ENCODE results near the gene PRR15. TPM values are rescaled to one million over a fixed set of nuclear protein-coding genes. Genes with fewer than 3 reads are reported as not detected.

PRR15 gene
- total and polyA plus RNA-seq, 2 of the 8 experiments (the other 6 are each of a cell fraction or from before 2014, with no cell fraction given) = 4.9 to 7.9 TPM

DNA sequence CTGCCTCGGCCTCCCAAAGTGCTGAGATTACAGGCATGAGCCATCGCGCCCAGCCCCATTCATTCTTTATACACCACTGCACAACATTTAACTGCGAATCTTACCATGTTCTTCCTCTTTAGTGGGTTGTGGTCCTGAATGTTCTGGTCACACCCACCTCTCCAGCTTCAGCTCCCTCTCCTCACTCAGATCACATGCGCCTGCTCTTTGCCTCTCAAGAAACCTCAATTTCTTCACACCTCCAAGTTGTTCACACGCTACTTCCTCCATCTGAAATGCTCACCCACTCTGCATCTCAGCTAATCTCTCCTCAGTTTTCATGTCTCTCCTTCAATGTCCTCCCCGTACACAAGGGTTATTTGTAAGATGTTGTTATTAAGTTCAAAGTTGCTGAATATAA is 2.4 kb upstream of the PRR15 start (continued):
- TF ChIP-seq, protein P1, sequence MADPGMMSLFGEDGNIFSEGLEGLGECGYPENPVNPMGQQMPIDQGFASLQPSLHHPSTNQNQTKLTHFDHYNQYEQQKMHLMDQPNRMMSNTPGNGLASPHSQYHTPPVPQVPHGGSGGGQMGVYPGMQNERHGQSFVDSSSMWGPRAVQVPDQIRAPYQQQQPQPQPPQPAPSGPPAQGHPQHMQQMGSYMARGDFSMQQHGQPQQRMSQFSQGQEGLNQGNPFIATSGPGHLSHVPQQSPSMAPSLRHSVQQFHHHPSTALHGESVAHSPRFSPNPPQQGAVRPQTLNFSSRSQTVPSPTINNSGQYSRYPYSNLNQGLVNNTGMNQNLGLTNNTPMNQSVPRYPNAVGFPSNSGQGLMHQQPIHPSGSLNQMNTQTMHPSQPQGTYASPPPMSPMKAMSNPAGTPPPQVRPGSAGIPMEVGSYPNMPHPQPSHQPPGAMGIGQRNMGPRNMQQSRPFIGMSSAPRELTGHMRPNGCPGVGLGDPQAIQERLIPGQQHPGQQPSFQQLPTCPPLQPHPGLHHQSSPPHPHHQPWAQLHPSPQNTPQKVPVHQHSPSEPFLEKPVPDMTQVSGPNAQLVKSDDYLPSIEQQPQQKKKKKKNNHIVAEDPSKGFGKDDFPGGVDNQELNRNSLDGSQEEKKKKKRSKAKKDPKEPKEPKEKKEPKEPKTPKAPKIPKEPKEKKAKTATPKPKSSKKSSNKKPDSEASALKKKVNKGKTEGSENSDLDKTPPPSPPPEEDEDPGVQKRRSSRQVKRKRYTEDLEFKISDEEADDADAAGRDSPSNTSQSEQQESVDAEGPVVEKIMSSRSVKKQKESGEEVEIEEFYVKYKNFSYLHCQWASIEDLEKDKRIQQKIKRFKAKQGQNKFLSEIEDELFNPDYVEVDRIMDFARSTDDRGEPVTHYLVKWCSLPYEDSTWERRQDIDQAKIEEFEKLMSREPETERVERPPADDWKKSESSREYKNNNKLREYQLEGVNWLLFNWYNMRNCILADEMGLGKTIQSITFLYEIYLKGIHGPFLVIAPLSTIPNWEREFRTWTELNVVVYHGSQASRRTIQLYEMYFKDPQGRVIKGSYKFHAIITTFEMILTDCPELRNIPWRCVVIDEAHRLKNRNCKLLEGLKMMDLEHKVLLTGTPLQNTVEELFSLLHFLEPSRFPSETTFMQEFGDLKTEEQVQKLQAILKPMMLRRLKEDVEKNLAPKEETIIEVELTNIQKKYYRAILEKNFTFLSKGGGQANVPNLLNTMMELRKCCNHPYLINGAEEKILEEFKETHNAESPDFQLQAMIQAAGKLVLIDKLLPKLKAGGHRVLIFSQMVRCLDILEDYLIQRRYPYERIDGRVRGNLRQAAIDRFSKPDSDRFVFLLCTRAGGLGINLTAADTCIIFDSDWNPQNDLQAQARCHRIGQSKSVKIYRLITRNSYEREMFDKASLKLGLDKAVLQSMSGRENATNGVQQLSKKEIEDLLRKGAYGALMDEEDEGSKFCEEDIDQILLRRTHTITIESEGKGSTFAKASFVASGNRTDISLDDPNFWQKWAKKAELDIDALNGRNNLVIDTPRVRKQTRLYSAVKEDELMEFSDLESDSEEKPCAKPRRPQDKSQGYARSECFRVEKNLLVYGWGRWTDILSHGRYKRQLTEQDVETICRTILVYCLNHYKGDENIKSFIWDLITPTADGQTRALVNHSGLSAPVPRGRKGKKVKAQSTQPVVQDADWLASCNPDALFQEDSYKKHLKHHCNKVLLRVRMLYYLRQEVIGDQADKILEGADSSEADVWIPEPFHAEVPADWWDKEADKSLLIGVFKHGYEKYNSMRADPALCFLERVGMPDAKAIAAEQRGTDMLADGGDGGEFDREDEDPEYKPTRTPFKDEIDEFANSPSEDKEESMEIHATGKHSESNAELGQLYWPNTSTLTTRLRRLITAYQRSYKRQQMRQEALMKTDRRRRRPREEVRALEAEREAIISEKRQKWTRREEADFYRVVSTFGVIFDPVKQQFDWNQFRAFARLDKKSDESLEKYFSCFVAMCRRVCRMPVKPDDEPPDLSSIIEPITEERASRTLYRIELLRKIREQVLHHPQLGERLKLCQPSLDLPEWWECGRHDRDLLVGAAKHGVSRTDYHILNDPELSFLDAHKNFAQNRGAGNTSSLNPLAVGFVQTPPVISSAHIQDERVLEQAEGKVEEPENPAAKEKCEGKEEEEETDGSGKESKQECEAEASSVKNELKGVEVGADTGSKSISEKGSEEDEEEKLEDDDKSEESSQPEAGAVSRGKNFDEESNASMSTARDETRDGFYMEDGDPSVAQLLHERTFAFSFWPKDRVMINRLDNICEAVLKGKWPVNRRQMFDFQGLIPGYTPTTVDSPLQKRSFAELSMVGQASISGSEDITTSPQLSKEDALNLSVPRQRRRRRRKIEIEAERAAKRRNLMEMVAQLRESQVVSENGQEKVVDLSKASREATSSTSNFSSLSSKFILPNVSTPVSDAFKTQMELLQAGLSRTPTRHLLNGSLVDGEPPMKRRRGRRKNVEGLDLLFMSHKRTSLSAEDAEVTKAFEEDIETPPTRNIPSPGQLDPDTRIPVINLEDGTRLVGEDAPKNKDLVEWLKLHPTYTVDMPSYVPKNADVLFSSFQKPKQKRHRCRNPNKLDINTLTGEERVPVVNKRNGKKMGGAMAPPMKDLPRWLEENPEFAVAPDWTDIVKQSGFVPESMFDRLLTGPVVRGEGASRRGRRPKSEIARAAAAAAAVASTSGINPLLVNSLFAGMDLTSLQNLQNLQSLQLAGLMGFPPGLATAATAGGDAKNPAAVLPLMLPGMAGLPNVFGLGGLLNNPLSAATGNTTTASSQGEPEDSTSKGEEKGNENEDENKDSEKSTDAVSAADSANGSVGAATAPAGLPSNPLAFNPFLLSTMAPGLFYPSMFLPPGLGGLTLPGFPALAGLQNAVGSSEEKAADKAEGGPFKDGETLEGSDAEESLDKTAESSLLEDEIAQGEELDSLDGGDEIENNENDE (IDR thresholded peaks at IDR 0.05; ENCODE audit: insufficient replicate concordance, low read length) = no peak
- TF ChIP-seq CEBPB (IDR thresholded peaks at IDR 0.05; ENCODE audit: low read depth, low read length) (no peak), SUZ12 (IDR thresholded peaks at IDR 0.05; ENCODE audit: low read length) (no peak), ASH2L (IDR thresholded peaks at IDR 0.05; ENCODE audit: low read length) (no peak)
- TF ChIP-seq, protein P2, sequence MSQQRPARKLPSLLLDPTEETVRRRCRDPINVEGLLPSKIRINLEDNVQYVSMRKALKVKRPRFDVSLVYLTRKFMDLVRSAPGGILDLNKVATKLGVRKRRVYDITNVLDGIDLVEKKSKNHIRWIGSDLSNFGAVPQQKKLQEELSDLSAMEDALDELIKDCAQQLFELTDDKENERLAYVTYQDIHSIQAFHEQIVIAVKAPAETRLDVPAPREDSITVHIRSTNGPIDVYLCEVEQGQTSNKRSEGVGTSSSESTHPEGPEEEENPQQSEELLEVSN (IDR thresholded peaks at IDR 0.05) = no peak; the same call in 1 of the 2 replicates

Data from H1 (cell line).